Measurements from ENCODE around the gene KAT8. TPM values are rescaled to one million over a fixed set of nuclear protein-coding genes. Genes with fewer than 3 reads are reported as not detected.

KAT8 gene
- total and polyA plus RNA-seq, 2 of the 4 experiments (the other 2 are of a cell fraction), result 19.4 to 27.4 TPM

DNA sequence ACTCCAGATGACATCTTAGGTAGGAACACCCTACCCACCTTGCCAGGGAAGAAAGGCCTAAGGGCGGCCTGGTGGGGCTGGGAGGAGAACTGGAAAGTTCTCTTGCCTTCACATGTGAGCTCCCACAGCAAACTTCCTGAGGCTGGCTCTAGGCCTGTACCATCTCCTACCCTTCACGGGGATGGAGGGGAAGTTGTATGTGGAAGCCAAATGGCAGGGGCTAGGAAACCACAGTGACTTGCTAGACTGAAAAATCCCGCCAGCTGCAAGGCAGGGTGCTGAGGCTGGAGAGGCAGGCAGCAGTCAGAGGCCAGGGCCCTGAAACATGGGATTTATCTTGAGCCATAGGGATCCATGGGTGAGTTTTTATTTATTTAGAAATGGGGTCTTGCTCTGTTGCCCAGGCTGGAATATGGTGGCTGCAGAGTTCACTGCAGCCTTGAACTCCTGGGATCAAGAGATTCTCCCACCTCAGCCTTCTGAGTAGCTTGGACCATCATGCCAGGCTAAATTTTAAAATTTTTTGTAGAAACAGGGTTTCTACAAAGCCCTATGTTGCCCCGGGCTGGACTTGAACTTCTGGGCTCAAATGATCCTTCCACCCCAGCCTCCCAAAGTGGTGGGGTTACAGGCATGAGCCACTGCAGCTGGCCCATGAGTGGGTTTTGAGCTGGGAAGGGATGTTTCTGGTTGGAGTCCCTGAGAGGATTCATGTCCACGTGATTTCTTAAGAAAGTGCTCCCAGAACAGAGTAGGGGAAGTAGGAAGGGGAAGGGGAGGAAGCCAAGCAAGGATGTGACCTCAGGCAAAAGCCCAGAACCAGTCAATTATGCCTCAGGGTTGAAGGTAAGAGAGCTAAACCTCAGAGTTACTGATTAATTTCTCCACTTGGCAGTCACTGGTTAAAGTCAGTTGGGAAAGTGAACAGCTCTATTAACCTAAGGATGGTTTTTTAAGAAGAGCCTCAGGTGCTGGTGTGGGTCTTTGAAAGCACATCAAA, 4.0 kb upstream of the KAT8 start:
- CTCF ChIA-PET, result no interaction called here
- no peaks in the 10 kb centered on the region for H3K9me3 ChIP-seq (ENCODE audit: control insufficient read depth, insufficient read depth, low read length)
- no peak overlapping the region for H2BK5ac ChIP-seq (ENCODE audit: low read depth, low read length, poor library complexity, severe bottlenecking)
- H3K9ac ChIP-seq (ENCODE audit: low read depth, low read length), result no peak overlapping the region
- no peak overlapping the region for H2AFZ ChIP-seq (replicated peaks; ENCODE audit: low read length, poor library complexity)
- no peak overlapping the region for H4K5ac ChIP-seq (ENCODE audit: low read depth, low read length)
- H2BK120ac ChIP-seq (ENCODE audit: low read depth, low read length), result no peak overlapping the region
- intact Hi-C loops (cut with micrococcal nuclease), result no loop called here
- no peak overlapping the region for H3K18ac ChIP-seq (ENCODE audit: low read depth, low read length)
- no peak overlapping the region for H4K8ac ChIP-seq (ENCODE audit: low read depth in 2 of 2, low read length in 2 of 2)
- H3K36me3 ChIP-seq (ENCODE audit: control insufficient read depth, insufficient read depth, low read length), result peaks cover 40% of the 10 kb centered on the region
- no peak overlapping the region for H3K14ac ChIP-seq (replicated peaks; ENCODE audit: low read depth, low read length)
- BruUV-seq (replicated peaks), result no TSS peak
- 82% methylated on average over 3 of the region's 5 CpGs; no CpG with 5 or more reads in 1 of the 2 experiments for WGBS, 2 experiments (ENCODE audit: extremely low coverage in 2 of 2, insufficient read length in 1 of 2)
- H3K27me3 ChIP-seq (ENCODE audit: control insufficient read depth, insufficient read depth, low read length), result no peaks in the 10 kb centered on the region
- H4K20me1 ChIP-seq (ENCODE audit: insufficient read depth, low read length), result peaks cover 5% of the 10 kb centered on the region; the same call in 1 of the 2 replicates
- no peak overlapping the region for H3K56ac ChIP-seq (ENCODE audit: extremely low read depth, insufficient read depth, low read length)
- 0 out of 2 replicates have a peak, but pooled peaks cover 3% of the 10 kb centered on the region for H3K4me1 ChIP-seq (ENCODE audit: control insufficient read depth, insufficient read depth, low read length)
- no peak overlapping the region for H3K23ac ChIP-seq (ENCODE audit: low read depth, low read length)
- H3K27ac ChIP-seq (ENCODE audit: insufficient read depth, low read length), result no peak overlapping the region
- POLR2A ChIA-PET (ENCODE audit: unreplicated experiment), result interaction anchor here (0.6 kb wide), 2 partner anchors 53 to 785 kb away, joined by 3 to 4 read pairs; no protein-coding TSS in a partner anchor
- TF ChIP-seq CEBPB (IDR thresholded peaks at IDR 0.05; ENCODE audit: low read depth, low read length) (no peak), BHLHE40 (IDR thresholded peaks at IDR 0.05; ENCODE audit: low read depth, low read length) (no peak)
- DNase-seq (no peak), ATAC-seq (ENCODE audit: low read depth) (no peak)
- H4K91ac ChIP-seq (ENCODE audit: insufficient read depth, low read depth, low read length), result no peak overlapping the region
- no peak overlapping the region for H2BK20ac ChIP-seq (ENCODE audit: low read depth, low read length)
- dilution Hi-C loops (cut with HindIII; ENCODE audit: low sequenced_read_pairs, unreplicated experiment), result no loop called here
- no peak overlapping the region for H2AK9ac ChIP-seq (replicated peaks; ENCODE audit: low read depth, low read length, poor library complexity)
- H3K9me1 ChIP-seq (ENCODE audit: insufficient read depth, low read length), result peaks cover 11% of the 10 kb centered on the region; the same call in 1 of the 2 replicates
- H3K4ac ChIP-seq (ENCODE audit: low read depth, low read length), result no peak overlapping the region
- H2BK15ac ChIP-seq (ENCODE audit: low read depth, low read length), result no peak overlapping the region
- no peak overlapping the region for H2AK5ac ChIP-seq (ENCODE audit: low read depth, low read length)
- H3K4me3 ChIP-seq (ENCODE audit: insufficient read depth, low read depth, low read length), result no peak overlapping the region
- peaks cover 27 to 54% of the 10 kb centered on the region in 2 experiments for H3K79me1 ChIP-seq (ENCODE audit: low read depth in 1 of 2, low read length in 2 of 2)
- H3K4me2 ChIP-seq (ENCODE audit: low read depth, low read length), result no peak overlapping the region
- in situ Hi-C loops (cut with MboI; ENCODE audit: low sequenced_read_pairs), result no loop called here
